NCI-H128 (cell line): ENCODE measurements around the gene COPB2.
A peak's percentile ranks its signal among the peaks of the same experiment; 100 is the strongest.
"Not testable (repeated sequence)": the region's sequence is repeated elsewhere in the genome, so short reads cannot be mapped to it uniquely, and the experiment has no call there.

Experiments used
- DNase-seq: peaks from one replicate; lab custom pipeline; 2025; ENCODE audit not compliant: unreplicated experiment; lab: John Stamatoyannopoulos, UW

The COPB2 gene

GRCh38 chr3:139380575-139380974, 8.9 kb downstream of the COPB2 start:
- no peak for DNase-seq

- peak; percentile 75 for DNase-seq
These were observed 10.7 kb downstream of the COPB2 start for GRCh38 chr3:139378587-139379241.

- no peak for DNase-seq
These were observed 12.1 kb downstream of the COPB2 start for GRCh38 chr3:139377378-139377777.

GRCh38 chr3:139374099-139374498, 15.3 kb downstream of the COPB2 start:
- no peak for DNase-seq

GRCh38 chr3:139364549-139364948, 24.9 kb downstream of the COPB2 start:
- DNase-seq = no peak

- DNase-seq = no peak
These were observed 28.2 kb downstream of the COPB2 start for GRCh38 chr3:139361276-139361675.

GRCh38 chr3:139358841-139359562, 30.4 kb downstream of the COPB2 start:
- peak; percentile 86 for DNase-seq

GRCh38 chr3:139357899-139358298, 31.5 kb downstream of the COPB2 start:
- DNase-seq = no peak

DNA sequence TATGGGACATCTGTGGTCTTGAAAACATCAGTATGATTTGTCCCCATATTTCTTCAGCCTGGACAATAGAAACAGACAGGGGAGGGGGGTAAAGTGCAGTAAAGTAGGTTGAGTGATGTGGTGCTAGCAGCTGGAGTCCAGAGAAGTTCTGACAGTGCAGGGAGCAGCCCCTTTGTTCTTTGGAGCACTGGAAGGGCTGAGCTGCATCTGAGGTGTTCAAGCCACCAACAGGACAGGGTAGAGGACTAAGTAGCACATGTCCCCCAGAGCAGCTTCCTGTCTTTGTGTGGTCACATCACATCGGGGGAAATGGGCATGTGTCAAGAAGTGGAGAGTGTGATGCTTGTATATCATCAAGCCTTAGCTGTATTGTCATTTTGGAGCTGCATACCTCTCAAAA, 33.6 kb downstream of the COPB2 start:
- no peak for DNase-seq

DNA sequence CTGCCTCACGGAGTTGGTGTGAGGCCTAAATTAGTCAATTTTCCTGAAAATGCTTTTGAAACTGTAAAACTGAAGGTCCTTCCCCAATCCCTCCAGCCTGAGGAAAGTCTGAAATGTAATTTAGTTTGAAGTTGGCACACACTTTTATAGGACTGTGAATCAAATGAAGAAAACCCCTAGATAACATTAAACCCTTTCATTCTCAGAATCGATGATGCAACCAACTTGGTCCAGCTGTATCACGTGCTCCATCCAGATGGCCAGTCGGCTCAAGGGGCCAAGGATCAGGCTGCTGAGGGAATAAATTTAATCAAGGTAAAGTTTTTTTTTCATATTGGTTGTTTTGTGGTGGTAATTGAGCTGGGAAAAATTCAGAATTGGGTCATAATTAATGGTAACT, 34.0 kb downstream of the COPB2 start:
- no peak for DNase-seq

DNA sequence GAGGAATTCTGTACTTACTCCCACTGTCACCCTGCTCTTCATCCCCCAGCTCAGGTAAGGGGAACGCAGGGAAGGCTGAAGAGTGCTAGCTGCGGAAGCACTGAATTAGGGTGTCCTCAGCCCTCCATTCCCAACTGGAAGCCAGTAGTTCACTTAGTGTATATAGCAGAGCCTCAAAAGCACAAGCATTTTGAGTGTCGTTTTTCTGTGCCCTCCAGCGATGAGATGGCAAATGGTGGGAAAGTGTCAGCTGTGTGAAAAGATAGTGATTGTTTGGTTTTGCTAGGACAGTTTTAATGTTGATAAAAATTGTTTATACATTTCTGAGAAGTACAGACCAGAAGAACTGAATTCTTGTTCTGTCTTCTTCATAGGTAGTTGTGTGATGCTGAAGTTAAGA, 34.8 kb downstream of the COPB2 start:
- DNase-seq = no peak

DNA sequence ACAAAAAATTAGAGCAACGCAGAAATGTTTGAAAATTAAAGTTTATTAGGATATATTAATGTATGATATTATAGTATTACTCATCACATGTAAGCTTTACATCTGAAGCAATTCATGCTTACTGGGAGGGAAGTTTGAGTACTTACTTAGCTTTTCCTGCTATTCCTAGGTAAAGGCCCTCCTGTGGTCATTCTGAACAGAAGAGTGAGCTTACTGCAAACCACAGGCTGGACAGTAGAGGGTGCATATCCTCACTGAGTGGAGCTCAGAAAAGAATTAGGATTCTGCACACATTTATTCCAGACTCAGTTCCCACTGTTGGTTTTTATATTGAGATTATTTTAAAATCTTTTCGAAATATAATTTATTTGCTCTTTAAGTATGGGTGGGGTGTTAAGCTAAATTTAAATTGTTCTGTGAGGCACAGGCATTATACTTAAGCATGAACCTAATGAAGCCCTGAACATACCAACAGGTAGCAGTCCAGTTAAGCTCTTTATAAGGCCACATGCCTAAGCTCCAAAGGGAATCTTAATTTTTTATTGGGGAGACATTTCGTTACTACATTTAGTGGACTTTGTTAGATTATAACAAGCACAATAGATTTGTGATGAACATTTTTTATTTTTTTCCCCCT, 35.4 kb downstream of the COPB2 start:
- DNase-seq = no peak

DNA sequence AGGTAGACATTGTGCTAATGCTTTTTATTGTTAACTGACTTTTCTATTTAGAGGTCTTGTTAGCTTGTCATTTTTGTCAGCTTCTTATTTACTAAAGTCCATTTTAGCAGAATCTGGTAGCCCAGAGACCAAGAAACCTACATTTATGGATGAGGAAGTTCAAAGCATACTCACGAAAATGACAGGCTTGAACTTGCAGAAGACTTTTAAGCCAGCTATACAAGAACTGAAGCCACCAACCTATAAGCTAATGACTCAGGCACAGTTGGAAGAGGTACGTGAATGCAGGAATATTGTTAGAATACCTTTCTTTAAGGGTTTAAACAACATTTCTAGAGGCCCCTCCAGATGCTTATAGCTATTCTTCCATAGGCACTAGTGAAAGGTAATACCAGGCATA, 42.7 kb downstream of the COPB2 start:
- DNase-seq = no peak

- peak; percentile 33 for DNase-seq
These were observed 45.3 kb downstream of the COPB2 start, which contains the start of gene MRPS22 for GRCh38 chr3:139343895-139344856. TSS of gene MRPS22 (plus strand) at chr3:139344020. CDS start at chr3:139344027, 7 bp downstream.

DNA sequence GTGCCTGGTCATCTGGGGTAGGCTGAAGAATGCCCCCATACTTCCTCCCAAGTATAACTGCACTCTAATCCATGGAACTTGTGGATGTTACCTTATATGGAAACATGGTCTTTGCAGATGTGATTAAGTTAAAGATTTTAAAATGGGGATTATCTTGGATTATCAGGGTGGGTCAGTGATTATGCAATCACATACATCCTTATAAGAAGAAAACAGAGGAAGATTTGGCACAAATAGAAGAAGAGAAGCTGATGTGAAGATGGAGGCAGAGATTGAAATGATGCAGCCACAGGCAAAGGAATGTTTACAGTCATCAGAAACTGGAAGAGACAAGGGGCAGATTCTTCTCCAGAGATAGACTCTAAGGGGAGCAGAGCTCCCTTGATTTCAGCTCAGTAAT, 47.4 kb downstream of the COPB2 start:
- no peak for DNase-seq

GRCh38 chr3:139340784-139341183, 48.7 kb downstream of the COPB2 start:
- DNase-seq = no peak

DNA sequence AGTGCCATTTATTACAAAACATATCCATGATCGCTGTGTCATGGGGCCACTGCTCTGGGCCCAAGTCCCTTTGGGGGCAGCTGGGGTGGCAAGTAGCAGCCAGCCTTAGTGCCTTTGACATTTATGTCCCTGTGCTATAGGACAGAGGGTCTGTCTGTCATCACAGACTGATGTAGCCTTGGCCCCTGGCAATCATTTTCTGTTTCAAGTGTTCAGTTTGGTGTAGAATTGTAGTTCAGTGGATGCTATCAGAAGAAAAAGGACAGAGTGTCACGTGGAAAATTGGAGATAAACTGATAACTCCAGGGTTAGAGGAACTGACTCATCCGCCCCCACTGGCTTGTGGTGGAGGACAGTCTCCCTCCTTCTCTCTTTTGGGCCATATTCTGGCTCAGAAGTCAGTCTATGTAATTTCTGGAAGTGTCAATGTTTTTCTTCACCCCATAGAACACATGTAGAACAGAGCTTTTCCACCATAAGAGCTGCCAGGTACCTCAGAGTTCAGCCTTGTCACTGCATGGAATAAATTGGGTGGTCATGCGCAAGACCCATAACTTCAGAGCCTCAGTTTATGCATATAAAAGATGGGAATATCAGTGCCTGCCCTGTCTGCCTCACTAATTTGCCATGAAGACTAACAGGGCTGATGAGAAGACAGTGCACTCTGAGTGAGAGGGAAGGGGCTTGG, 50.1 kb downstream of the COPB2 start:
- no peak for DNase-seq

DNA sequence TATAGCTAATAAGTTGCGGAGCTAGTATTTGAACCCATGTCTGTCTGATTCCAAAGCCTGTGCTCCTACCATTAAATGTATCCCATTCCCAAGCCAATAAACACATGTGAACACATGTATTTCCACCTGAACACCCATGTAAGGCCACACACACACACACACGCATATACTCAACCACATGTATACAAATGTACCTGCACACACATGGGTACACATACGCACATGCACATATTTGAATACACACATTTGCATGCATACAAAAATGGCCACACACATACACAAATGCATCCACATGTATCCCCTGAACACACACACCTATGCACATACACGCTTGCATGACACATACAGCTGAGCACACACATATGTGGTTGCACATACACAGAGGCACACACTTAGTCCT, 51.0 kb downstream of the COPB2 start:
- DNase-seq = no peak

DNA sequence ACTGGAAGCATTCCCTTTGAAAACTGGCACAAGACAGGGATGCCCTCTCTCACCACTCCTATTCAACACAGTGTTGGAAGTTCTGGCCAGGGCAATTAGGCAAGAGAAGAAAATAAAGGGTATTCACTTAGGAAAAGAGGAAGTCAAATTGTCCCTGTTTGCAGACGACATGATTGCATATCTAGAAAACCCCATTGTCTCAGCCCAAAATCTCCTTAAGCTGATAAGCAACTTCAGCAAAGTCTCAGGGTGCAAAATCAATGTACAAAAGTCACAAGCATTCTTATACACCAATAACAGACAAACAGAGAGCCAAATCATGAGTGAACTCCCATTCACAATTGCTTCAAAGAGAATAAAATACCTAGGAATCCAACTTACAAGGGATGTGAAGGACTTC, 54.8 kb downstream of the COPB2 start:
- DNase-seq = not testable (repeated sequence)

- no peak for DNase-seq
These were observed 57.4 kb downstream of the COPB2 start for GRCh38 chr3:139332092-139332491.
